ENCODE results near the gene CLECL1. TPM values are rescaled to one million over a fixed set of nuclear protein-coding genes. Genes with fewer than 3 reads are reported as not detected.

The CLECL1 gene
- total RNA-seq (2014; rRNA removed; shearing (Covaris generic)): not detected in 2 replicates

GRCh38 chr12:9732921-9733461, at the start of gene CLECL1:
CLECL1 (minus strand) TSS chr12:9733097.
- no peaks in the 10 kb centered on the region for H3K36me3 ChIP-seq
- no peak for DNase-seq
- H3K27me3 ChIP-seq: no peaks in the 10 kb centered on the region; the same call in 1 of the 2 replicates
- no peak within 1 kb of the TSS for H3K27ac ChIP-seq
- no peaks in the 10 kb centered on the region for H3K4me1 ChIP-seq
- no peaks in the 10 kb centered on the region for H3K9me3 ChIP-seq (replicated peaks)
- no peak within 1 kb of the TSS for H3K4me3 ChIP-seq

DNA sequence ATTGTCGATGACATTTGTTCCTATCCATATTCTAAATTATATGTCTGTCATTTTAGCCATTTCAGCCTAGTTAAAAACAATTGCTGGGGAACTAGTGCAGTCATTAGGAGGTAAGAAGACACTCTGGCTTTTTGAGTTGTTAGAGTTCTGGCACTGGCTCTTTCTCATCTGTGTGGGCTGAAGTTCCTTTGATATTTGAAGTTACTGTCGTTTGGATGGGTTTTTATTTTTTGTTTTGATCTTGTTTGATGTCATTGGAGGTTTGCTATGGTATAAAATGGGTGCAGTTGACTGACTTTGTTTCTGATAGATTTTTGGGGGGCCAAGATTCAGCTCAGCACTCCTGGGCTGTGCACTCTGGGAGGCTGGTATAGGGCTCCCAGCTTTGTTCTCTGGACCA, 48.5 kb upstream of the CLECL1 start:
- Histone ChIP-seq H3K36me3 (no peaks in the 10 kb centered on the region), H3K4me3 (no peak overlapping the region), H3K9me3 (replicated peaks) (no peaks in the 10 kb centered on the region), H3K4me1 (no peaks in the 10 kb centered on the region), H3K27me3 (no peaks in the 10 kb centered on the region), H3K27ac (no peak overlapping the region)
- DNase-seq: no peak

DNA sequence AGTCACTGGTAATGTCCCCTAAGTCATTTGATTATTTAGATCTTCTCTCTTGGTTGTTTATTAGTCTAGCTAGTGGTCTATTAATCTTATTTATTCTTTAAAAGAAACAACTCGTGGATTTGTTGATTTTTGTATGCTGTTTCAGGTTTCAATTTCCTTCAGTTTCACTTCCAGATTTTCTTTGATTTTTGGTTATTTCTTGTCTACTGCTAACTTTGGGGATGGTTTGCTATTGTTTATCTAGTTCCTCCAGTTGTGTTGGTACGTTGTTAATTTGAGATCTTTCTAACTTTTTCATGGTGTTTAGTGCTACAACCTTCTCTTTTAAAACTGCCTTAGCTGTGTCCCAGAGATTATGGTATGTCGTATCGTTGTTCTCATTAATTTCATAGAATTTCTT, 46.3 kb upstream of the CLECL1 start:
- H3K36me3 ChIP-seq: no peaks in the 10 kb centered on the region
- H3K9me3 ChIP-seq (replicated peaks): no peaks in the 10 kb centered on the region
- no peaks in the 10 kb centered on the region for H3K27me3 ChIP-seq
- no peaks in the 10 kb centered on the region for H3K4me1 ChIP-seq
- no peak overlapping the region for H3K4me3 ChIP-seq
- no peak overlapping the region for H3K27ac ChIP-seq
- no peak for DNase-seq

DNA sequence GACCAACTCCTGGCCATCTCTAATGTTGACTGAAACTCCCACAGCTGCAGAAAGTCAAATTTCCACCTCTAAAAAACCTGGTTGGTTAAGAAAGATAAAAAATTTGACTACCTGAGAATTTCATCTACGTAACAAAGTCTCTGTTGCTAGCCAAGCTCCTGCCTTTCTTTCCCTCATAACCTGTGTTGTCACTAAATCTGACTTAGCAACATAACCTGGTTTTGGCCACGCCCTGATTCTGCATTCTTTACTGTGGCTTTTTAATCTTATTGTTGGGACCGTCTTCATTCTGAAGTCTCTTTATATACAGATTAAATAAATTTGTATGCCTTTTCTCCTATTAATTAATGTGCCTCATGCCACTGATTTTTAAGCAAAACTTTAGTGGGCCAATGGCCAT, 43.9 kb upstream of the CLECL1 start:
- H3K27me3 ChIP-seq: no peaks in the 10 kb centered on the region
- no peaks in the 10 kb centered on the region for H3K9me3 ChIP-seq (replicated peaks)
- no peaks in the 10 kb centered on the region for H3K36me3 ChIP-seq
- H3K4me3 ChIP-seq: no peak overlapping the region
- DNase-seq: no peak
- H3K4me1 ChIP-seq: no peaks in the 10 kb centered on the region
- H3K27ac ChIP-seq: no peak overlapping the region

DNA sequence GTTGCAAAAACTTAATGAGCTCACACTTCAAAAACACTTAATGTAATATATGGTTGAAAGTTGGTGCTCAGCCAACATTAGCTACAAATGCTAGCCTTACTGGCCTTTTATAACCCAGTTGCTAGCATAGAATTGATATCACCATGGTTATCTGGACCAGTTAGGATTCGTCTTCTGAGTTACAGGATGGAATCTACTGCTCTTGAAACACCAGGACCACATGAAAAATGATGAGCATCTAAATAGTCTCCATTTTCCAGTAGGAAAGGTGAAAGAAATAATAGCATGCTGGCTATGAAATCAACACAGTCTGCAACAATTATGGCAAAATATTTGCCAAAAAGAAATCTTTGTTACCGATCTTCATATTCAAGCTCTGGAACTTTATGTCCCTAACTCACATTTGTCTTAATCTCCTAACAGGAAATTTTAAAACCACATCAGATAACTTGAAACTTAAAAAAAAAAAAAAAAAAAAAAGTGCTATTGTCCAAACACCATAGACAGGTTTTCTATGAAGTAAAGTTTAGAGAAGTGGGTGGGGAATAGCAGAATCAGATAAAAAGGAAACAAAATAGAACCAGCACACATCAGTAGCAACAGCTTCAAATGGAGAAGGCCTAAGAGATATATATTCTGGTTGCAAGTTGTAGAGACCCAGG, 40.5 kb upstream of the CLECL1 start:
- Histone ChIP-seq H3K4me3 (no peak overlapping the region), H3K4me1 (no peaks in the 10 kb centered on the region)
- DNase-seq: no peak

DNA sequence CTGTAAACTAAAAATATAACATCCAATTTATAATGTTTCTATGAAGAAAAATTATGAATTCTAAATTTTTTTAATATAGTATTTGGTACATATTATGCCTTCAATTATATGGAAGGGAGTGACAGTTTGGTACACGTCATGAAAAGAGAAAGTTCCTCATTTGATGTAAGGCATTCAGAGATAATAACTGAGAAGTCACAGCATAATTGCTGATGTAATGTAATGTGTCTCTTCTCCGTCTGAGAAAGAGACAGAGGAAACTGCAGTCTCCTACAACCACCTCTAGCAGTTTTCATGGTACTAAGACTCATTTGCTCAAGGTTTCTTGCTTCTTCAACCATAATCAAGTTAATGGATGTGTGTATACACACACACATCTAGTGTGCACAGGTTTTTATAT, 30.1 kb upstream of the CLECL1 start:
- no peak overlapping the region for H3K4me3 ChIP-seq
- H3K27ac ChIP-seq: no peak overlapping the region
- DNase-seq: no peak
- H3K27me3 ChIP-seq: no peaks in the 10 kb centered on the region
- H3K36me3 ChIP-seq: no peaks in the 10 kb centered on the region
- H3K9me3 ChIP-seq (replicated peaks): no peaks in the 10 kb centered on the region
- no peaks in the 10 kb centered on the region for H3K4me1 ChIP-seq

More for the DNA sequence above, 40.5 kb upstream of the CLECL1 start:
- Histone ChIP-seq H3K27ac (no peak overlapping the region), H3K36me3 (no peaks in the 10 kb centered on the region), H3K9me3 (replicated peaks) (no peaks in the 10 kb centered on the region), H3K27me3 (no peaks in the 10 kb centered on the region)

DNA sequence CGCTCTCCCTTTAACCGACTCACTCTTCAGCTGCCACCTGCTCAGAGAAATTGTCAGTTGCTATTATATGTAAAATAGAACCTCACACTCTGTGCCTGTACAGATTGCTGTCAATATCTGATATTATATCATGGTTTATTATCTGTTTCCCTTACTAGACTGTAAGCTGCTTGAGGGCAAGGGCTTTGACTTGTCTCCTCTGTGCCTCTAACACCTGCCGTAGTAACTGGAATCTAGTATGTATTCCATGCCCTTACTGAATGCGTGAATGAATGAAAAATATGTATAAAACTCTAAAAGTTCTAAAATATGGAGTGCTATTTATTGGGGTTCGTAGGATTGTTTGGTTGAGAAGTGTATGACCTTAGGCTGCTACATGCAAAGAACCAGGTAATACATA, 29.5 kb upstream of the CLECL1 start:
- no peak for DNase-seq
- H3K9me3 ChIP-seq (replicated peaks): no peaks in the 10 kb centered on the region
- no peaks in the 10 kb centered on the region; the same call in 1 of the 2 replicates for H3K27me3 ChIP-seq
- H3K36me3 ChIP-seq: no peaks in the 10 kb centered on the region
- no peak overlapping the region for H3K27ac ChIP-seq
- no peaks in the 10 kb centered on the region for H3K4me1 ChIP-seq
- H3K4me3 ChIP-seq: no peak overlapping the region

DNA sequence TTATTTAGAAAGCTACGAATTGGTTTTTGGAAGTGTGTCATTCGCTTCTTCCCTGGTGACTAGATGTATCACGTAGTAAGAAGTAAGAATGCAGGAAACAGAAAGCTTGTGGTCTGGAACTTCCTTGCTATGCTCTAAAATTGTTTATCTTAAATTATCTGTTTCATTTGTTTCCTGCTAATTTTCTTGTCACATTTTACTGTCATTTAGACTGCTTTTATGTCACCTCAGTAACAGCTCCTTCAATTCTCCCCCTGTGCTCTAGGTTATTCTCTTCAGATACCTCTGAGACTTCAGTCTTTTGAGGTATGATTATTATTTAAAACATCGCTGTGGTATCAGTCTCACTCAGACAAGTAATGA, 28.5 kb upstream of the CLECL1 start:
- H3K4me3 ChIP-seq: no peak overlapping the region
- no peak overlapping the region for H3K27ac ChIP-seq
- DNase-seq: no peak
- no peaks in the 10 kb centered on the region for H3K4me1 ChIP-seq
- no peaks in the 10 kb centered on the region for H3K9me3 ChIP-seq (replicated peaks)
- H3K36me3 ChIP-seq: no peaks in the 10 kb centered on the region
- no peaks in the 10 kb centered on the region; the same call in 1 of the 2 replicates for H3K27me3 ChIP-seq

DNA sequence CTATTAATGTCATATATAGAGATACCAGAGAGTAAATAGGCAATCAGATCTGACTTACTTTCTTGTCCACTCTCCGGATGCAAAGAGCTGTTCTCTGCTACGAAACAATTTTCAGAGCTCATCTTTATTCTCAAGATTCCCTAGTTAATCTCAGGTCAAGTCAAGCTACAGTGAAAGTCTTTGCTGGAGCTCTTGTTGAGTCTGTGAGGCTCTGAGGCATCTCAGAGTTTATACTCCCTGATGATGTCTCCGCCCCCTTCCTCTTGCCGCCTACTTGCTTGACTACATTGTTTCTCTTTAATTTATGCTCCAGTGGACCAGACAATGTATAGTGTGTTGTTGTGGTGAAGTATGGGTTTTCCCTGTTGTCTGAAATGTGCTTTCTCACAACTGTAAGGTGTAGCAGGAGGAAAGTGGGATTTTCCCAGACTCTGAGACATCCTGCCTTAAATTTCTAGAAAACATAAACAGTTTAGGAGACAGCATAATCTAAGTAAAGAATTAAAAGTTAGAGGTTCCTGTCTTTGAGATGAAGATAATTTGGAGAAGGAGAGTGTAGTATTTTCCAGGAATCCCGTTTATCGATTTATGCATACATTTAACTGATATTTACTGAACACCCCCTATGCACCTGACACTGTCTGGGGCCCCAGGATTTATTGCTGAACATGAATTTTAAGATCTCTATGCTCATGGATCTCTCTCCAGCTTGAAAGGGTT, 28.0 kb upstream of the CLECL1 start, which contains the start of gene CD69:
Gene CD69, minus strand, starts transcription at position 203 of the 720 bp plus-strand sequence. Its CDS starts 81 bp downstream, at position 122.
- Histone ChIP-seq H3K27me3 (no peaks in the 10 kb centered on the region; the same call in 1 of the 2 replicates), H3K4me3 (no peak within 1 kb of the TSS), H3K27ac (no peak within 1 kb of the TSS), H3K4me1 (no peaks in the 10 kb centered on the region), H3K36me3 (no peaks in the 10 kb centered on the region), H3K9me3 (replicated peaks) (no peaks in the 10 kb centered on the region)
- DNase-seq: no peak

DNA sequence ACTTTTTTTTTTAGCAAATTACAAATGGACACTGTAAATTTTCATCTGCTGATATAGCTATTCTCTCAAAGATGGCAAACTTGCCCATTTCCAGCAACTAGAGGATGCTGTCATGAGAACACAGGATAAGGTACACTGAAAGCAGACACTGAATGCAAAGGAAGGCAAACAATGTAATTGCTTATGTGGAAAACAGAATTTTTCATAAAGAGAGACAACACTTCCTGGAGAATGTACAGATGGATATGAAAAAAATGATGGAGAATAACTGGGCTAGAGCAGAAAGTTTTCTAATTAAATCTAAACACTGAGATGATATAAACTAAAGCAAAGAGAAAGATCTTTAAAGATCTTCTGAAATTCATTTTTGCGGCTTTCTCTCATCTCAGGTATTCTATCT, 27.2 kb upstream of the CLECL1 start:
- Histone ChIP-seq H3K9me3 (replicated peaks) (no peaks in the 10 kb centered on the region), H3K27ac (no peak overlapping the region), H3K27me3 (no peaks in the 10 kb centered on the region; the same call in 1 of the 2 replicates), H3K4me1 (no peaks in the 10 kb centered on the region), H3K36me3 (no peaks in the 10 kb centered on the region), H3K4me3 (no peak overlapping the region)
- DNase-seq: no peak

DNA sequence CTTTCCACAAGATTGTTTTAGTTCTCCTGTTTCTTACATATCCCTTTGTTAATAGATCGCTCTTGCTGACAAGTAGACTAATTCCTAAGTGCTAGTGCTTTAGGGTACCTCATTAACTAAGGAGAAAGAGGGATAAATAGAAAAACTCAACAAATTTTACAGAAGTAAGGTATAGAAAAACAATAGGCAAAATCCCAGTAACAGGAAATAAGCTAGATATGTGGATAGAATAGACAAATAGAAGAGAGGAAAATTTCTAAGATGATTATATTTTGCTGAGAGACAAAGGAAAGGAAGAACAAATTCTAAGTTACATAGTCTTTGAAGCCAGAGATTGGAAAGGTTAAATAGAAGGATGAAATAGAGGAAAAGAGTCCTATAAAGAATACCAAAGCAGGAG, 26.8 kb upstream of the CLECL1 start:
- no peaks in the 10 kb centered on the region for H3K36me3 ChIP-seq
- H3K4me3 ChIP-seq: no peak overlapping the region
- DNase-seq: no peak
- no peaks in the 10 kb centered on the region for H3K9me3 ChIP-seq (replicated peaks)
- no peaks in the 10 kb centered on the region; the same call in 1 of the 2 replicates for H3K27me3 ChIP-seq
- no peak overlapping the region for H3K27ac ChIP-seq
- H3K4me1 ChIP-seq: no peaks in the 10 kb centered on the region

- no peak overlapping the region for H3K27ac ChIP-seq
- H3K36me3 ChIP-seq: no peaks in the 10 kb centered on the region
- H3K4me3 ChIP-seq: no peak overlapping the region
- H3K9me3 ChIP-seq (replicated peaks): no peaks in the 10 kb centered on the region
- H3K27me3 ChIP-seq: no peaks in the 10 kb centered on the region; the same call in 1 of the 2 replicates
- H3K4me1 ChIP-seq: no peaks in the 10 kb centered on the region
- no peak for DNase-seq
These were observed 25.2 kb upstream of the CLECL1 start for GRCh38 chr12:9758119-9758518.

DNA sequence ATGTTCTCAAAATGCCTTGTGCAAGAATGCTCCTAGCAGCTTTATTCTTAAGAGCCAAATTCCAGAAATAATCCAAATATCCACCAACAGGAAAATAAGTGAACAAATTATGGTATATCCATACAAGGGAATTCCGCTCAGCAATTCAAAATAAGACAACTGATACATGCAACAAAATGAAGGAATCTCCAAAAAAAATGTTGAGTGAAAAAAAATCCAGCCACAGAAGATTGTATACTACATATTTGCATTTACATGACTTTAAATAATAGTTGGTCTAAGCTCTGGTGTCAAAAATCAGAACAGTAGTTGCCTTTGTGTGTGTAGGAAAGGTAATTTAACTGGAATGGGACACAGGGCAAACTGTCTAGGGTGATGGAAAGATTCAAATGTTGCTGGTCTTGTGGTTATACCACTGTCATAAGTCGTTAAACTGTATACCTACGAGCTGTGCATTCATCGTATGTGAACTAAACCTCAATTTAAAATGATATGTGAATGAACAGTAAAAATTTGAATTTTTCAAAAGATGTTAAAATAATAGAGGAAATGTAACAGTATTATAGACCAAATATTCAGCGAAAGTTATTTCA, 24.6 kb upstream of the CLECL1 start:
- H3K4me1 ChIP-seq: no peaks in the 10 kb centered on the region
- H3K27me3 ChIP-seq: no peaks in the 10 kb centered on the region; the same call in 1 of the 2 replicates
- H3K27ac ChIP-seq: no peak overlapping the region
- no peaks in the 10 kb centered on the region for H3K9me3 ChIP-seq (replicated peaks)
- no peaks in the 10 kb centered on the region for H3K36me3 ChIP-seq
- no peak overlapping the region for H3K4me3 ChIP-seq
- no peak for DNase-seq

DNA sequence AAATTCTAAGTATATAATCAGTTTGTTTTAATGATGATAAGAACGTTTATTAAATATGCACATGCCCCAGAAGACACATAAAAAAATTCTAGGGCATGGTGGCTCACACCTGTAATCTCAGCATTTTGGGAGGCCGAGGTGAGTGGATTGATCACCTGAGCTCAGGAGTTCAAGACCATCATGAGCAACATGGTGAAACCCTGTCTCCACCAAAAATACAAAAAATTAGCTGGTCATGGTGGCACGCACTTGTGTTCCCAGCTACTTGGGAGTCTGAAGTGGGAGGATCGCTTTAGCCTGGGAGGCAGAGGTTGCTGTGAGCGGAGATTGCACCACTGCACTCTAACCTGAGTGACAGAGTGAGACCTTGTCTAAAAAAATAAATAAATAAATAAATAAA, 23.8 kb upstream of the CLECL1 start:
- Histone ChIP-seq H3K27me3 (no peaks in the 10 kb centered on the region; the same call in 1 of the 2 replicates), H3K9me3 (replicated peaks) (no peaks in the 10 kb centered on the region)
- DNase-seq: no peak

GRCh38 chr12:9756170-9756569, 23.3 kb upstream of the CLECL1 start:
- Histone ChIP-seq H3K27me3 (no peaks in the 10 kb centered on the region; the same call in 1 of the 2 replicates), H3K4me1 (no peaks in the 10 kb centered on the region), H3K9me3 (replicated peaks) (no peaks in the 10 kb centered on the region), H3K4me3 (no peak overlapping the region), H3K27ac (no peak overlapping the region), H3K36me3 (no peaks in the 10 kb centered on the region)
- DNase-seq: no peak

More for the DNA sequence above, 23.8 kb upstream of the CLECL1 start:
- no peak overlapping the region for H3K4me3 ChIP-seq
- no peak overlapping the region for H3K27ac ChIP-seq
- H3K4me1 ChIP-seq: no peaks in the 10 kb centered on the region
- no peaks in the 10 kb centered on the region for H3K36me3 ChIP-seq

Measured in SJCRH30 (cell line).